A673 (cell line): ENCODE data around the gene RING1. TPM values are rescaled to one million over a fixed set of nuclear protein-coding genes. Genes with fewer than 3 reads are reported as not detected.

Experiments used
- BruUV-seq: library from RNA; stranded (reverse); fragments of 400-500 nt; replicated peaks from 2 replicates; lab custom pipeline; 2021; lab: Mats Ljungman, UMichigan
- CTCF ChIA-PET: fragments of 300-600 bp; sonication (Branson Sonifier 250); formaldehyde crosslinking; loops from one replicate; lab custom pipeline; 2022; ENCODE audit warnings: antibody characterized with exemption; lab: Charles Lee
- POLR2A ChIA-PET: fragments of 300-600 bp; sonication (Branson Sonifier 250); formaldehyde crosslinking; loops from one replicate; lab custom pipeline; 2022; ENCODE audit warnings: antibody characterized with exemption; ENCODE audit not compliant: low non-redundant PET; lab: Charles Lee
- DNase-seq: peaks from one replicate; pipeline ENCODE4 v3.0.0-alpha.2; 2015; ENCODE audit warnings: low spot score
- H3K27ac ChIP-seq: fragments of 200-600 bp; sonication (generic); 2 replicates; pipeline ENCODE4 v1.5.1; 2016; ENCODE audit warnings: mixed run types, low read depth, mild to moderate bottlenecking, mixed read lengths, antibody characterized with exemption, low read length; ENCODE audit not compliant: poor library complexity, severe bottlenecking
- H3K27me3 ChIP-seq: fragments of 200-600 bp; sonication (generic); replicated peaks from 2 replicates; pipeline ENCODE4 v1.6.1; 2017; ENCODE audit warnings: mixed run types, low read depth, mild to moderate bottlenecking, mixed read lengths, antibody characterized with exemption, low read length; ENCODE audit not compliant: insufficient read depth, poor library complexity
- H3K36me3 ChIP-seq: fragments of 200-600 bp; sonication (generic); 2 replicates; pipeline ENCODE4 v1.6.1; 2016; ENCODE audit warnings: mixed run types, mild to moderate bottlenecking, mixed read lengths, antibody characterized with exemption, low read length; ENCODE audit not compliant: insufficient read depth, poor library complexity, severe bottlenecking
- H3K4me1 ChIP-seq: fragments of 200-600 bp; sonication (generic); 2 replicates; pipeline ENCODE4 v1.6.1; 2017; ENCODE audit warnings: mixed run types, mild to moderate bottlenecking, mixed read lengths, antibody characterized with exemption, low read length; ENCODE audit not compliant: insufficient read depth, poor library complexity, severe bottlenecking
- H3K4me3 ChIP-seq: fragments of 200-600 bp; sonication (generic); 2 replicates; pipeline ENCODE4 v1.5.1; 2016; ENCODE audit warnings: low read depth, mixed run types, mild to moderate bottlenecking, mixed read lengths, low read length; ENCODE audit not compliant: poor library complexity, severe bottlenecking
- H3K9me3 ChIP-seq: fragments of 200-600 bp; sonication (generic); 2 replicates; pipeline ENCODE4 v1.6.1; 2016; ENCODE audit warnings: mixed run types, low read depth, mild to moderate bottlenecking, mixed read lengths, antibody characterized with exemption, low read length; ENCODE audit not compliant: poor library complexity, severe bottlenecking
- CTCF ChIP-seq: fragments of 300-800, 200-600 bp; sonication (generic); conservative IDR thresholded peaks from 2 replicates; pipeline ENCODE4 v1.5.1; 2017; ENCODE audit warnings: low read depth, mild to moderate bottlenecking, antibody characterized with exemption, low read length, moderate library complexity, mixed read lengths
- EZH2 ChIP-seq: fragments of 200-600 bp; sonication (generic); IDR thresholded peaks from 2 replicates; pipeline ENCODE4 v1.6.1; 2017; ENCODE audit warnings: borderline replicate concordance, low read depth, mild to moderate bottlenecking, mixed read lengths, antibody characterized with exemption, low read length; ENCODE audit not compliant: poor library complexity, severe bottlenecking
- intact Hi-C: fragments of 100-400 bp; cut with micrococcal nuclease; formaldehyde crosslinking; loops from one replicate; pipeline ENCODE4 v1.10.0; 2022; ENCODE audit not compliant: unreplicated experiment
- total RNA-seq: library from RNA; stranded (reverse); gene quantifications from 2 replicates; pipeline ENCODE4 v1.2.3, GENCODE V29; 2021

The RING1 gene
- total RNA-seq, 1 experiment from 2014 or later = 43.3 TPM

- no peaks in the 10 kb centered on the region for H3K36me3 ChIP-seq
- H3K4me3 ChIP-seq = no peak overlapping the region
- no TSS peak for BruUV-seq
- H3K9me3 ChIP-seq = no peaks in the 10 kb centered on the region
- no peak overlapping the region for H3K27ac ChIP-seq
- ChIA-PET CTCF (no interaction called here), POLR2A (no interaction called here)
- DNase-seq = no peak
- peaks cover 9% of the 10 kb centered on the region for H3K4me1 ChIP-seq
- intact Hi-C loops = no loop called here
- H3K27me3 ChIP-seq = no peaks in the 10 kb centered on the region
- TF ChIP-seq EZH2 (no peak), CTCF (no peak)
These were observed 29.4 kb upstream of the RING1 start for GRCh38 chr6:33178755-33179475.

GRCh38 chr6:33181141-33181540 is 27.2 kb upstream of the RING1 start:
- TF ChIP-seq EZH2 (no peak), CTCF (no peak)
- intact Hi-C loops = no loop called here

GRCh38 chr6:33183071-33183683 is 25.1 kb upstream of the RING1 start:
- Histone ChIP-seq H3K27ac (no peak overlapping the region), H3K27me3 (no peaks in the 10 kb centered on the region), H3K4me1 (peaks cover 9% of the 10 kb centered on the region), H3K4me3 (no peak overlapping the region), H3K9me3 (no peaks in the 10 kb centered on the region), H3K36me3 (no peaks in the 10 kb centered on the region)
- DNase-seq = no peak
- intact Hi-C loops = no loop called here
- TF ChIP-seq CTCF = no peak
- TF ChIP-seq EZH2 = no peak
- CTCF ChIA-PET = no interaction called here
- POLR2A ChIA-PET = no interaction called here
- no TSS peak for BruUV-seq

More at GRCh38 chr6:33181141-33181540, 27.2 kb upstream of the RING1 start:
- CTCF ChIA-PET = no interaction called here
- DNase-seq = no peak
- peaks cover 9% of the 10 kb centered on the region for H3K4me1 ChIP-seq
- POLR2A ChIA-PET = no interaction called here
- H3K27ac ChIP-seq = no peak overlapping the region
- H3K9me3 ChIP-seq = no peaks in the 10 kb centered on the region
- BruUV-seq = no TSS peak
- no peak overlapping the region for H3K4me3 ChIP-seq
- no peaks in the 10 kb centered on the region for H3K27me3 ChIP-seq
- H3K36me3 ChIP-seq = no peaks in the 10 kb centered on the region
